GM18907 (cell line): ENCODE measurements around the gene PNKD.
A peak's percentile ranks its signal among the peaks of the same experiment; 100 is the strongest.

Experiments used
- ATAC-seq: cut with Tn5 transposase; IDR thresholded peaks from one replicate; pipeline ENCODE4 v1.9.1; 2021; ENCODE audit warnings: mild to moderate bottlenecking, moderate library complexity; ENCODE audit not compliant: unreplicated experiment

Gene PNKD

DNA sequence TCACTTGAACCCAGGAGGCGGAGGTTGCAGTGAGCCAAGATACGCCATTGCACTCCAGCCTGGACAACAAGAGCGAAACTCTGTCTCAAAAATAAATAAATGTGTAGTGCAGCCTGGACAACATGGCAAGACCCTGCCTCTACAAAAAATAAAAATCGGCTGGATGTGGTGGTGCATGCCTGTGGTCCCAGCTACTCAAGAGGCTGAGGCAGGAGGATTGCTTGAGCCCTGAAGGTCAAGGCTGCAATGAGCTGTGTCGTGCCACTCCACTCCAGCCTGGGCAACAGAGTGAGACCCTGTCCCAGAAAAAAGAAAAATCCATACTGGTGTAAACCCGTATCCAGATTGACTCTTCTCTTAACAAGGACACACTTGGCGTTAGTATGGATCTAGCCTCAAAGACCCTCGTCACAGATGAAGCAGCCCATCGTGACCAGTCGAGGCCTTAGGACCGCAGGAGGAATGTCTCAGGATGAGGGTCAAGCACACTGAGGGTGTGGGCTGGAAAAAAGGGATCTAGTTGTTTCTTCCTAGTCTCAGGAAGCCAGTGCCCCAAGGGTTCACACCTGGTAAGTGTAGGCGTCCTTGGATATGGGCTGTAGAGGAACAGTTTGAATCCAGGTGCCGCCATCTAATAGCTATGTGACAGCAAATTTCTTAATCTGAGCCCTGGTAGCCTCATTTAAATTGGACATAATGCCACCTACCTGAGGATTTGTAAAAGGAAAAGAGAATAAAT is 13.5 kb upstream of the PNKD start:
- no peak for ATAC-seq

DNA sequence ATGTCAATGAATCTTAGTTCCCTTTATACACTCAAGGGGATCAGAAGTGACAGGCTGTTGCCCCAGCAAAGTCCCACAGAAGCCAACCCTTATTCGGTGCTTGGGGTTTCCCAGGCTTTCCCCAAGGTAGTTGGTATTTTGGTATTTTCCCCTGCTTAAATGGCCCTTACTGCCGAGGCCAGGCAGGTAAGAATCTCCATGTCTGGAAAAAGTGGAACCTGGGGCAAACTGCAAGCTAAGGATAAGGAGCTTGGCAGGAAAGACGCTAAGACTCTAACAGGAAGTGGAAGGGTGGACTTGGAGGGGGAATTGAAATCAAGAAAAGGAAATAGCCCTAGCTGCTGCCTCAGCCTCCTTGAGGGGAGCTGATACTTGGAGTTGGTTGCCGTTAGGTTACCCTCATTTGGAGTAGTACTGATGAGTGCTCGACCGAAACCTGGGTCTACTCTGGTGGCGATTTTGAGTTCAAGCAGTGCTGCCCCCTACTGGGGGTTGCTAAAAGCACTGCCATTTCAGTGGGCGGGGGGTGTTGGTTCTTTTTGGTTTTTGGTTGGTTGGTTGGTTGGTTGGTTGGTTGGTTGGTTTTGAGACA is 12.8 kb upstream of the PNKD start:
- peak; percentile 77 for ATAC-seq

DNA sequence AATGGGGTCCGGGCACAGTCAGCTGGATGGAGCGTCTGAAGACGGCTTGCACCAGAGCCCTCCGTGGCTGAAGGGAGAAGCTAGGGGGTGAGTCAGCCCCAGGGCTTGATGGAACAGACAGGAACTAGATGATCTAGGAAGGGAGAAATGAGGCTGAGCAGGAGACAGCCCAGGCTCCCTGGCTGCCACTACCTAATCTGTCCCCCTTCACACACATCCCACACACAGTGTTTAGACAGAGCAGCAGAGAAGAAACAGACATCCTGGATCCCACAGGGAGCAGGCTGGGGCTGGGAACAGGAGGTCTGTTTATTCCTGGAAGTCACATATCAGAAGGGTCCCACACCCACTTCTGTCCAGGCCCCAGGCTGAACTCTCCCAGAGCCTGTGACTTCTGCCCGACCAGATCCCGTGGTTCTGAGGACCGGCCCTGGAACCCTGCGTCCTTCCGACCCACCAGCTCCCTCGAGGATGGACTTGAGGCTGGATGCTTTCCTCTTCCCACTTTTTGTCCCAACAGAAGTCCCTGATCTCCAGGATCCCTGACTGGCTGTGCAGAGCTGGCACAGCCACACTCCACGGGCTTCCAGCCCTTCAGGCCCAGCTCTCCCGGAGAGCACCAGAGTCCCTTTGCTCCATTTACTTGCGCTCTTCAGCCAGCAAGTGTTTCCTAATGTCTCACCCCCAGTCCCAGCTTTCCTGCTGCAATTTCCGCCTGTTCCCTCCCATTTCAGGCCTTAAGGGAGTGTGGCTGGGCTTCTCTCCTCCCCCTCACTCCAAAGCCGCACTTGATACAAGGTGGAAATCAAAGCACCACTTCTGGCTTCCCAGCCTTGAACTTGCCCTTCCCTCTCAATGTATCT is 11.0 kb upstream of the PNKD start:
- ATAC-seq, result no peak

DNA sequence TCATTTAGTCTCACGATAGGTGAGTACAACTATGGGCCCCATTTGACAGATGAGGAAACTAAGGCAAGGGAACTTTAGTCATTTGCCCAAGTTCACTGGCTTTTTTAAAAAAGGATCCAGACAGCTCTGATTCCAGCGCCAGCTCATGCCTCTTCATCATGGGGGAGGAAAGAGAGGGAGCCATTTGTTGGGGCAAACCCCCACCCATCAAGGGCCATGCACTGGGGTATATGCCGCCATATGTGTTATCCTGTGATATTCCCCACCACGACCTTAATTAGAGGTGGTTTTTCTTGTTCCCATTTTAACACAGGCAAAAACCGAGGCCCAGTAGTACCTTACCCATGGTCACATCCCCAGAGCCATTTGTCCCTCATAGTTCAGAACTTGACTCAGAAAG is 10.2 kb upstream of the PNKD start:
- ATAC-seq, result no peak

DNA sequence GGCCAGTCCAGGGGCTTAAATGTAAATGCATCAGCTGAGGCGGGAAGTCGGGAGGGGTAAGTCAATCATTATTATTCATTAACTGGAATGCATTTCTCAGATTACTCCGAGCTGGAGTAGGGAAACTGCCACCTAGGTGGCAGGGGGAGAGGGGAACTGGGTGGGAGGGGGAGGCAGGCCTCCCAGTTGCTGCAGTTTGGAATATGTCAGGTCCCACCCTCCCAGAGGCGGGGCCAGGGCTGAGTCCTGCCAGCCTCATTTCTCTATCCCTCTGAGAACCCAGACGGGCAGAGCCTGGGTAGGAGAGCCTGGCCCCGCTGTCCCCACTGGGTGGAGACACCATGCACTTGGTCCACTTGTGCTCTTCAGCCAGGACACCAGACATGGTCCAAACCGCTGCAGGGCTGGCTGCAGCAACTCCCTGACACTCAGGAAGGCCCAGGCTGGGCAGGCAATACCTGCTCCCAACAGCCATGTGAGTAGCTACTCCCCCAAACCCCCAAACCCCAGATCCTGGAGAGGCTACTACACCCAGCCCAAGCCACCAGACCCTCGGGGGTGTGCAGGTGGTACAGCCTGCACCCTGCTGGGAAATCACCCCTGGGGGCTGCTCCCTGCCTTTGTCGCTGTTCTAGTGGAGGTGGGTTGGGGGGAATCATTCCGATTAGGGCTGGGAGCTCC is 9.4 kb upstream of the PNKD start, which contains the start of gene GPBAR1:
TSS of gene GPBAR1 (plus strand) at position 274 of the 681 bp plus-strand sequence. CDS start 1,710 bp downstream, outside the sequence.
- ATAC-seq, result no peak

DNA sequence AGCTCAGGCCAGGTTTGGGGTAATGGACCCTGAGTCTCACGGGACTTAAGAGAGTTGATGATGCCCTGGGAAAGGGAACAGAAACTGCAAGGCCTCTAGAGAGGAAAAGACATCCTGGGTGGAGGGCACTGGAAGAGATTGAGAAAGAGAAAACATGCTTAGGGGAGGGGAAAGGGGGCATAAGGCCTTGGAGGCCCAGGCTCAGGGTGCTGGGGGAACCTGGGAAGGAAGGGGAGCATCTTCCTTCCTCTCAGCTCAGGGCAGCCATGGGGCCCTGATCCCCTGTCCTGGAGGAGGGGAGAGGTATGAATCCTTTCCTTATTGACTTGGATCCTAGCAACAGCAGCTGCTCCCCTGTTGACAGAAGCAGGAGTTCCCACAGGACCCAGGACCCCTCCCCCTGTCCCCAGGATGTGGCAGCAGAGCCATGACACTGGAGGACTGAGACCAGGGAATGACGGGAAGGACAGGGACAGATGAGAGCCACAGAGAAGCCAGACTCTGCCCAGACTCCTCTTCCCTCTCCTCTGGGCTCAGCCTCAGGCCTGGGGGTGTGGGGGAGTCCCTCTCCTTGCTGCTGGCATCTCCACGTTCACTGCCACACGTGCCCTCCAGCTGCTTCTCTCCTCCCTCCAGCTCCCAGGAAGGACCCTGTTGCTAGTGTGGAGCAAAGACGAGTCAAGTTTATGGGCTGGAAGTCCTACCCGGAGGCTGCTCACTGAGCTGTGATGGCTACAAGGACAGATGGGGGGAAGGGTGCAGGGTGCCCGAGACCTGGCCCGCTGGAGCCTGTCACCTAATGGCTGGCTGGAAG is 8.7 kb upstream of the PNKD start:
- ATAC-seq, result no peak

DNA sequence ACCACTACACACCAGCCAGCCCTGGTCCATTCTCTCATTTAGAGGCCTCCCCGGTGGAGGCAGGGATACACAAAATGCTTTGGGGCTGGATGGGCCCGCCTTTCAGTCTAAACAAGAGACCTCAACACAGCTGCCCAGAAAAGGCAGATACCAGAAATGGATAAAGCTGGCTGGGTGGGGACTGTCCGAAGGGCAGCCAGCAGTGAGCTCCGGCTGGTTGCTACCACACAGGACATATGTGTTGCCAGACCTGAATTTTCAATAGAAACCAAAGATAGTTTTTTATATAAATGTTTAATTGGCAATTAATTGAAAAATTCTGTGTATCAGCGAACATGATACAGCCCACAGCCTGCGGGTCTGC is 8.1 kb upstream of the PNKD start:
- no peak for ATAC-seq

DNA sequence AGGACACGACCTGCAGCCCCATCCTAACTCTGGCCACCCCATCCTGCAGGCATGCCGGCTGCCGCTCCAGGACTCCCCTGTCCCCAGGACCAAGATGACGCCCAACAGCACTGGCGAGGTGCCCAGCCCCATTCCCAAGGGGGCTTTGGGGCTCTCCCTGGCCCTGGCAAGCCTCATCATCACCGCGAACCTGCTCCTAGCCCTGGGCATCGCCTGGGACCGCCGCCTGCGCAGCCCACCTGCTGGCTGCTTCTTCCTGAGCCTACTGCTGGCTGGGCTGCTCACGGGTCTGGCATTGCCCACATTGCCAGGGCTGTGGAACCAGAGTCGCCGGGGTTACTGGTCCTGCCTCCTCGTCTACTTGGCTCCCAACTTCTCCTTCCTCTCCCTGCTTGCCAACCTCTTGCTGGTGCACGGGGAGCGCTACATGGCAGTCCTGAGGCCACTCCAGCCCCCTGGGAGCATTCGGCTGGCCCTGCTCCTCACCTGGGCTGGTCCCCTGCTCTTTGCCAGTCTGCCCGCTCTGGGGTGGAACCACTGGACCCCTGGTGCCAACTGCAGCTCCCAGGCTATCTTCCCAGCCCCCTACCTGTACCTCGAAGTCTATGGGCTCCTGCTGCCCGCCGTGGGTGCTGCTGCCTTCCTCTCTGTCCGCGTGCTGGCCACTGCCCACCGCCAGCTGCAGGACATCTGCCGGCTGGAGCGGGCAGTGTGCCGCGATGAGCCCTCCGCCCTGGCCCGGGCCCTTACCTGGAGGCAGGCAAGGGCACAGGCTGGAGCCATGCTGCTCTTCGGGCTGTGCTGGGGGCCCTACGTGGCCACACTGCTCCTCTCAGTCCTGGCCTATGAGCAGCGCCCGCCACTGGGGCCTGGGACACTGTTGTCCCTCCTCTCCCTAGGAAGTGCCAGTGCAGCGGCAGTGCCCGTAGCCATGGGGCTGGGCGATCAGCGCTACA is 7.4 kb upstream of the PNKD start:
- ATAC-seq, result no peak

DNA sequence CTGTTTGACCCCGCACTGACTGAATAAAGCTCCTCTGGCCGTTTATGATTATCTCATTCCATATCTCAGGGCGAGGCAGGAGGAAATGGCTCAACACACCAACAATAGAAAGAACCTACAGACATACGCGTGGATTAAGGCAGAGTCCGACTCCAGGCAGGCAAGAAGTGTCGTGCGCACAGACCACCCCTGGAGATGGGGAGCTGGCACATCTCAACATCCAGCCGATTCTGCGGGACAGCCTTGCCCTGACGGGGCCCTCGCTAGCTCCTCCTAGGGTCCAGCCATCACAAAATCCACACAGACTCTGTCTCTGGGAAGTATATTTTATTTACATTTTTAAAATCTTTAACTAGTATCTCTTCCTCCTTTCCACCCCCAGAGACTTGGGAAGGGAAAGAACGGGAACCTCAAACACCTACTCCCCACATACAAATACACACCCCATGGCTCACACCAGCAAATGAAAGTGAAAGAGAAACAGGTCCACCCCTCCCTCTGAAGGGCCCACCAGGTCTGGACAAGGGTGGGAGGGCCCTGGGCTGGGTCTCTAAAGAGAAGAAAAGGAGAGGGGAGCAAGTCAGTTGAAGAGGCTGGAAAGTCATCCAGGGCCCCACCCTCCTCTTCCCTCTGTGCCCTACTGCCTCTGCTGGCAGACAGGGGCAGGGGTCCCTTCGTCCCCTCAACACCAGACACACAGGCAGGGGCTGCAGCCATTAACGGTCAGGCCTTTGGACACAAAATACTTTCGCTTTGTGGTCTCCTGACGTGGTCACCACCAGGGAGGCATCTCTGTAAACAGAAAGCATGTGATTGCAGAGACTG is 6.3 kb upstream of the PNKD start:
- ATAC-seq, result no peak

DNA sequence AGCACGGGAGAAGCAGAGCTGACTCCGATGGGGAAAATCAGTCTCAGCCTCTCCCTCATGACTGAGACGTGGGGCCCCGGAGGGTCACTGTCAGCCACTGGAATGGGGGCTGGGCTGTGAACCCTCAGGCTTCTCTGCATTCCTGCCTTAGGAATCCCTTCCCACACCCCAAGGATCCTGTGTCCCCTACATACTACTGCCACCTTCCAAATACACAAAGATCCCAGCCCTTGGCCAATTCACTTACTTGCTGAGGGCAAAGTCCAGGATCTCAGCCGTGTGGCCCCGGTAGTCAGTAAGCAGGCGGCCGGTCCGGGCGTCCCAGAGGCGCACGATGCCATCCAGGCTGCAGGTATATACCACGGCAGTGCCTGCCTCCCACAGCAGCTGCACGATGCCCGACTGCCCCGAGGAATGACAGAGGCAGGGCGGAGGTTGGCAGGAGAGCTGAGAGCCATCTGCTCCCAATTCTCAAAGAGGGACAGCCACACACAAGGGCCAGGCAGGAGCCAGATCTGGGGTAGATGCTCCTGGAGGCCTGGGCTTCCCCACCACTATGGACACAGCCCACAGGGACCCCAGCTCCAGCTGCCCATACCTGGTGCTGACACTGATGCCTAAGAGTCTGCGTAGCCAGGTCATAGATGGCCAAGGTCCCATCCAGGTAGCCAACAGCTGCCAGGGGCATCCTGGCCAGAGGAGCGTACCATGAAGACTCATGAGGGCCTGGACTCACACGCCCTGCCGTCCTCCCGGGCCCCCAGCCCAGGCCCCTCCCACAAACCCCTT is 5.4 kb upstream of the PNKD start:
- ATAC-seq, result no peak

DNA sequence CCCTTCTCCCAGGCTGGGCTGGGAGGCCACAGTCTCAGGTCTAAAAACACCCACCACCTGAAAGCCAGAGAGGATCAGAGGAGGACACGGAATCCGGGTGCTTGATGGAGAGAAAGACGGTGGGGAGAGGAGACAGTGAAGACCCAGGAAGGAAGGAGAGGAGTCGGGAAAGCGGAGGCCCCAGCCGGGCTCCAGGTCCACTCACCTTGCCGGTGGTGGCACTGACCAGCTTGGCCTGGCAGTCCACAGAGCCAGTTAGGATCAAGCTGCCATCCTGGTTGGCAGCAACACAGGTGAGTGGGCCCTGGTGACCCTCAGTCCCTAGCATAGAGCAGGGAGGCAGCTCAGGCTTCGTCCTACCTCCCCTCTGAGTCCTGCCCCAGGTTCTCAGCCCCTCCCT is 4.7 kb upstream of the PNKD start:
- ATAC-seq, result no peak

DNA sequence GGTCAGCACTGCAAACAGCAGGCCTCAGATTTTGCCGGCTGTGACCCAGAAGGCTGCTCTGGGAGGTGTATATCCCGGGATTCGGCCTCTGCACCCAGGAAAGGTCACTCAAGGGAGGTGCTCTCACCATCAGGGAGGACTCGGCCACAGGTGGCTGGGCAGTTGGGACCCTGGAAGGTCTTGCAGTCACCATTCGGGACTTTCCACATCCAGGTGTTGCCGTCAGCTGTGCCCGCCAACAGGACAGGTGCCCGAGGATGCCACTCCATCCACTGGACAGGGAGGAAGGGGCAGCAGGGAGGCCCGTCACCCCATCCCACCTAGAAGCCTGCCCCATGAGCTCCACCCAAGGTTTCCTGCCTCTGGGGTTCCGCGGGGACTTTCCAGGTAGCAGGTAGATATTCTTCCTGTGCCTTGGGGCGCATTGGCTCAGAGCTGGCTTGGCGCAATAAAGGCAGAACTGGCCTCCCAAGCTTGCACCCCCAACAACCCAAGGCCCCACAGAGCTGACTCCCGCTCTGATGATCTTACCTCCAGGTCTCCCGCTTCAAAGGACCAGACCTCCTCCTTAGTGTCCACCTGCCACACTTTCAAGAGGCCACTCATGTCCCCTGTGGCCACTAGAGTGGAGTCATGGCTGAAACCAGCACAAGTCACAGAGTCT is 3.9 kb upstream of the PNKD start:
- ATAC-seq, result no peak

DNA sequence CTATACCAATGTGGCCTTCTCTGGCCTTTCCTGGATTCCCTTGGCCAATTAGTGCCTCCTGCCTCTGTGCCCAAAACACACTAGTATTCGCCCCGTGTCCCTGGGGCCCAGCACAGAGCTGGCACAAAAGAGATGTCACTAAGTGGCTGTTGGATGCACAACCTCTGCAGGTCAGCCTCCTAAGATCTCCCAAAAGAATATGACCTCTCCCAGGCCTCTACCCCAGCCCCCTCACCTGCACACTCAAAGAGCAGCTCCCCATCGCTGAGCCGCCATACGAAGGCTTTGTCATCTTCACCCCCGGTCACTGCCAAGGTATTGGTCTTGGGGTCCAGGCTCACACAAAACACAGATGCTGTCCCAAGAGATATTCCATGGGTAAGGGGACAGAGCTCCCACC is 3.1 kb upstream of the PNKD start:
- ATAC-seq, result no peak

DNA sequence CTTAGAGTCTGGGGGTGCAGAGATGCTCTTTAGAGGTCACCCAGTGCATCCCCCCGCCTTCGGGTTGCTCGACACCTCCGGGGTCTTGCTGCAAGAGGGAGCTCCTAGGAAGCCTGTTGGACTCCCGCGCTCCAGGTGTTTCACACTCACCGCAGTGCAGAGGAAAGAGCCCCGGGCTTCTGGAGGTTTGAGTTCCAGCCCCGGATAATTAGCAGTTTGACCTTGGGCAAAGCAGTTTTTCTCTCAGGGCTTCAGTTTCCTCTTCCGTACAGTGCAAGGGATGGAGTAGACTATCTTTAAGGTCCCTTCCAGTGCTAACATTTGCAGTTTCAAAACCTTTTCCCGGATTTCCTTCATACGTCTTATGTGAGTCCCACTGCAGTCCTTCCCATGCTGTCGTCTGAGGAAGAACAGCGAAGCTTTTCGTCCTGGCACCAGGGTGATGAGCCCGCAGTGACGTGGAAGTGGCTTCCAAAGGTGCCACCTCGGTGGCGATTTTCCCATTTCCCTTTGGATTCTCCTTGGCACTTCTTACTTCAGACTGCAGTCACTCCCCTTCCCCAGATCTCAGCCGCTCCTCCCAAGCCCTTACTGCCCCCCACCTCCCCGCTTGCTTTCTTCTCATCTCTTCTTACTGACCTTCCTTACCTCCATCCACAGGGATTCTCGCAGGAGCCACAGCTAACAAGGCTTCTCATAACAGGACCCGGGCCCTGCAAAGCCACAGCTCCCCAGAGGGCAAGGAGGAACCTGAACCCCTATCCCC is 585 bp downstream of the PNKD start:
- no peak for ATAC-seq

DNA sequence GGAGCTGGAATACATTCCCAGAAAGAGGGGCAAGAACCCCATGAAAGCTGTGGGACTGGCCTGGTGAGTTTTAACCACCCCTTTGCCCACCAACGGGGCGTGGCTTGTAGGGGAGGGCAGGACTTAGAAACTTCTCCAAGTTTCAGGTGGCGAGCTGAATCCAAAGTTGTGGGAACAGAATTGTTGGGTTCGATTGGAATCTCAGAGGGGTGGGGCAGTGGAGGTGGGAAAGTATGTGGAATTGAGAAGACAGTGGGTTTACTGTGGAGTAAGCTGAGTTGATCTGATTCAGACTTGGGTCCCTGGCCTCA is 1.1 kb downstream of the PNKD start:
- ATAC-seq, result no peak

DNA sequence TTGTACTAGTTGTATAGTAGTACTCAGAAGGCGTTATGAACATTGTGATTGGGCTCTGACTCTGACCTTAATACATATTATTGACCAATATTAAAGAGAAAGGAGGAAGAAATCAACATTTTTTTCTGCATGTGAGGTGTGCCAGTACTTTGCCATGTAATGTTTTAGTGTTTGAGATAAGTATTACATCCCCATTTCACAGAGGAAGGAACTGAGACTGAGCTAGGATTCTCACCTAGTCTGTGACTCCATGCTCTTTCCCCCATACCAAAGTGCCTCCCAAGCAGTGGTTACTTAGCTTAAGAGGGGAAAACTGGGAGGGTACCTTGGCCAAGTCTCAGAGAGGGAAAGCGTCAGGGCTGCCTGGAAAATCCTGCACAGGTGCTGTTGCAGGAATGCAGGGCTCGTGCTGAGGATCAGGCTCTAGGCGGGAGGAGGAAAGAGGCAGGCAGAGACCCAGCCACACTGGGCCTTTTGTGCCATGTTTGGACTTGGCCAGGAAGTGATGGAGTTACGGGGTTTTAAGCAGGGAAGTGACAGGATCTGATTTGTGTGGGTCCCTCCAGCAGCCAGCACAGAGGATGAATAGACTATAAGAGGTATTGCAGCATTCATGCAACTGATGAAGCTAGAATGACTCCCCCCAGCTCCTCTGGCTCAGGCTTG is 1.7 kb downstream of the PNKD start:
- ATAC-seq, result no peak
